ENCODE results near the gene SLC25A21.

SLC25A21 gene

DNA sequence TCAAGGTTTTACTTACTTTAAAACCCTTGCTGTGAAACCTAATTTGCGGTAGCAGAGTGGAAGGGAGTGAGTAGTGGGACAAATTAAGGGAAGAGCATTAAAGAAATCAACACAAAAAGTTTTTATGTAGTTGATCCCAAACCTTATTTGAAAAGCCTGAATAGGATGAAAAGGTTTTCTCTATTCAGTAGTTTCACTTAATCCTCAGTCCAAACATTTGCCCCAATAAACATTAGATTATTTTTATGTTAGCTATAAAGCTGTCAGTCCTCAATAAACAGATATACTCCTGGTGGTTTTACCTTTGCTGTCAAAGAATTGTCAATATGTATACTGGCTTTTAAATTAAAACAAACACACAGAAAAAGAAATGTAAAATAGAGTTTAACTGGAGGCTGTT is 374.8 kb downstream of the SLC25A21 start:
- H4K91ac ChIP-seq (ENCODE audit: low read depth, low read length) = no peak overlapping the region
- H3K4me1 ChIP-seq (ENCODE audit: control insufficient read depth in 1 of 2, insufficient read depth in 2 of 2, low read length in 2 of 2) = no peaks in the 10 kb centered on the region
- H2AK5ac ChIP-seq (ENCODE audit: low read length) = no peak overlapping the region
- H2BK12ac ChIP-seq (ENCODE audit: low read length) = no peak overlapping the region
- no peaks in the 10 kb centered on the region for H3K79me2 ChIP-seq (ENCODE audit: control insufficient read depth, insufficient read depth, low read length, poor library complexity)
- no peak overlapping the region for H2BK5ac ChIP-seq (ENCODE audit: low read depth, low read length, poor library complexity)
- WGBS (ENCODE audit: extremely low coverage, insufficient coverage, insufficient read length) = no CpG with 5 or more reads among the region's 1 CpG
- no peak overlapping the region for H3K9ac ChIP-seq (ENCODE audit: low read length)
- H3K4me3 ChIP-seq (ENCODE audit: low read depth, low read length) = no peak overlapping the region
- H2BK120ac ChIP-seq (ENCODE audit: insufficient read depth, low read length, poor library complexity) = no peak overlapping the region
- H3K14ac ChIP-seq (ENCODE audit: low read length) = no peak overlapping the region
- H4K12ac ChIP-seq (ENCODE audit: low read depth, low read length) = no peak overlapping the region
- H4K8ac ChIP-seq (ENCODE audit: low read depth, low read length) = no peak overlapping the region
- no peaks in the 10 kb centered on the region for H3K27me3 ChIP-seq (ENCODE audit: insufficient read depth, low read length)
- H2AFZ ChIP-seq (ENCODE audit: insufficient read depth, low read length, poor library complexity) = no peak overlapping the region
- no peak overlapping the region for H3K4me2 ChIP-seq (ENCODE audit: low read length)
- no peak overlapping the region for H3K23ac ChIP-seq (ENCODE audit: low read length)
- H3K79me1 ChIP-seq (ENCODE audit: low read length) = no peaks in the 10 kb centered on the region
- no peaks in the 10 kb centered on the region for H3K9me3 ChIP-seq (ENCODE audit: insufficient read depth, low read depth, low read length)
- DNase-seq = no peak
- no peak overlapping the region for H3K18ac ChIP-seq (ENCODE audit: low read length)
- no peak overlapping the region for H3K4ac ChIP-seq (ENCODE audit: low read depth, low read length)
- H3K36me3 ChIP-seq (ENCODE audit: control insufficient read depth in 1 of 2, insufficient read depth in 2 of 2, low read length in 2 of 2) = no peaks in the 10 kb centered on the region
- H3K27ac ChIP-seq (ENCODE audit: low read depth, low read length) = no peak overlapping the region

GRCh38 chr14:36791402-36791801 is 381.0 kb downstream of the SLC25A21 start:
- DNase-seq = no peak
- H3K4me3 ChIP-seq (ENCODE audit: low read depth, low read length) = no peak overlapping the region
- no peak overlapping the region for H3K14ac ChIP-seq (ENCODE audit: low read length)
- no peaks in the 10 kb centered on the region for H3K79me2 ChIP-seq (ENCODE audit: control insufficient read depth, insufficient read depth, low read length, poor library complexity)
- no peak overlapping the region for H4K91ac ChIP-seq (ENCODE audit: low read depth, low read length)
- no peak overlapping the region for H2AK5ac ChIP-seq (ENCODE audit: low read length)
- no peak overlapping the region for H3K4me2 ChIP-seq (ENCODE audit: low read length)
- no peak overlapping the region for H4K8ac ChIP-seq (ENCODE audit: low read depth, low read length)
- no peak overlapping the region for H3K9ac ChIP-seq (ENCODE audit: low read length)
- no peak overlapping the region for H3K23ac ChIP-seq (ENCODE audit: low read length)
- no peaks in the 10 kb centered on the region for H3K36me3 ChIP-seq (ENCODE audit: control insufficient read depth in 1 of 2, insufficient read depth in 2 of 2, low read length in 2 of 2)
- no peaks in the 10 kb centered on the region for H3K27me3 ChIP-seq (ENCODE audit: insufficient read depth, low read length)
- H3K9me3 ChIP-seq (ENCODE audit: insufficient read depth, low read depth, low read length) = no peaks in the 10 kb centered on the region
- no peak overlapping the region for H4K12ac ChIP-seq (ENCODE audit: low read depth, low read length)
- H2BK5ac ChIP-seq (ENCODE audit: low read depth, low read length, poor library complexity) = no peak overlapping the region
- no peak overlapping the region for H3K27ac ChIP-seq (ENCODE audit: low read depth, low read length)
- no peak overlapping the region for H2AFZ ChIP-seq (ENCODE audit: insufficient read depth, low read length, poor library complexity)
- H3K18ac ChIP-seq (ENCODE audit: low read length) = no peak overlapping the region
- H3K79me1 ChIP-seq (ENCODE audit: low read length) = no peaks in the 10 kb centered on the region
- WGBS (ENCODE audit: extremely low coverage, insufficient coverage, insufficient read length) = no CpG with 5 or more reads among the region's 1 CpG
- H3K4me1 ChIP-seq (ENCODE audit: control insufficient read depth in 1 of 2, insufficient read depth in 2 of 2, low read length in 2 of 2) = peaks cover 3 to 4% of the 10 kb centered on the region in 2 experiments
- no peak overlapping the region for H2BK120ac ChIP-seq (ENCODE audit: insufficient read depth, low read length, poor library complexity)
- H2BK12ac ChIP-seq (ENCODE audit: low read length) = no peak overlapping the region
- H3K4ac ChIP-seq (ENCODE audit: low read depth, low read length) = no peak overlapping the region

DNA sequence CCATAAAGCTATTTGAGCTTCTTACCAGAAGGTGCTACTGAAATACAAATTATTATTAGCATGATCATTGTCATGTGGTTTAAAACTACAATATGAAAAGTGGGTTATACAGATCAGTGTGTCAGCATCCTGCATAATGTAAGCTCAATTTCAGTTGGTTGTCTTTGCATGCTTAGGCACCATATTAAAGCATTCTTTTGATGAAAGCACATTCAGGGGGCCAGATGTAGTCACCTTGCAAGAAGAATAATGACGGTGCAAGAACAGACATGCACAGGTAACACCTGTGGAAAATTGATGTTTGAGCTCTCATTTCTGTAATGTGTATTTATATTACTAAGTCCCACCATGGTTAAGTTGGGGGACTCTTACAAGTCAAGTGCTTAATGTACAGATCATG is 386.9 kb downstream of the SLC25A21 start:
- no peak overlapping the region for H2BK5ac ChIP-seq (ENCODE audit: low read depth, low read length, poor library complexity)
- H2BK120ac ChIP-seq (ENCODE audit: insufficient read depth, low read length, poor library complexity) = no peak overlapping the region

DNA sequence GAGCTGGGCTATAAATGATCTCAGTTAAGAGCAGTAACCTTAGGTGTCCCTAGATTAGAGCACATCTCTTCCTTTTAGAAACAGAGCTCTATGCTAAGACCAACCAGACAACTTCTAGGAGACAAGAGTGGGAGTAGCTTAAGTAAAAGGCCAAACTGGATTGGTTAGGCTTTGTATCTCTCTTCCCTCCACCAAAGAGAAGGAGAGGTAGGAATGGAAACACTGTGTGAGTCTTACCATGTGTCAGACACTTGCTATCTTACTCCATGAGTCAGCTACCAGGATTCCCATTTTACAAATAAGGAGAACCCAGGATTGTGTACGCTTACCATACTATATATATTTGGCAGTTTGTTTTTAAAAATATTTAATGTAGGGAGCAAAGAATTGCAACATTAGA is 387.9 kb downstream of the SLC25A21 start:
- no peaks in the 10 kb centered on the region for H3K27me3 ChIP-seq (ENCODE audit: insufficient read depth, low read length)
- H3K9ac ChIP-seq (ENCODE audit: low read length) = no peak overlapping the region
- H4K12ac ChIP-seq (ENCODE audit: low read depth, low read length) = no peak overlapping the region
- no peak overlapping the region for H3K18ac ChIP-seq (ENCODE audit: low read length)
- no peak overlapping the region for H3K23ac ChIP-seq (ENCODE audit: low read length)
- no peak overlapping the region for H3K4ac ChIP-seq (ENCODE audit: low read depth, low read length)
- H3K4me1 ChIP-seq (ENCODE audit: control insufficient read depth in 1 of 2, insufficient read depth in 2 of 2, low read length in 2 of 2) = peaks cover 3 to 4% of the 10 kb centered on the region in 2 experiments
- no peak overlapping the region for H3K4me3 ChIP-seq (ENCODE audit: low read depth, low read length)
- H2AK5ac ChIP-seq (ENCODE audit: low read length) = no peak overlapping the region
- no peaks in the 10 kb centered on the region for H3K9me3 ChIP-seq (ENCODE audit: insufficient read depth, low read depth, low read length)
- no CpG with 5 or more reads among the region's 1 CpG for WGBS (ENCODE audit: extremely low coverage, insufficient coverage, insufficient read length)
- H2BK5ac ChIP-seq (ENCODE audit: low read depth, low read length, poor library complexity) = no peak overlapping the region
- H4K8ac ChIP-seq (ENCODE audit: low read depth, low read length) = no peak overlapping the region
- no peak overlapping the region for H2BK12ac ChIP-seq (ENCODE audit: low read length)
- no peak overlapping the region for H3K4me2 ChIP-seq (ENCODE audit: low read length)
- DNase-seq = no peak
- H3K79me1 ChIP-seq (ENCODE audit: low read length) = no peaks in the 10 kb centered on the region
- H4K91ac ChIP-seq (ENCODE audit: low read depth, low read length) = no peak overlapping the region
- no peak overlapping the region for H3K27ac ChIP-seq (ENCODE audit: low read depth, low read length)
- H3K14ac ChIP-seq (ENCODE audit: low read length) = no peak overlapping the region
- no peak overlapping the region for H2AFZ ChIP-seq (ENCODE audit: insufficient read depth, low read length, poor library complexity)
- no peak overlapping the region for H2BK120ac ChIP-seq (ENCODE audit: insufficient read depth, low read length, poor library complexity)
- H3K79me2 ChIP-seq (ENCODE audit: control insufficient read depth, insufficient read depth, low read length, poor library complexity) = no peaks in the 10 kb centered on the region
- no peaks in the 10 kb centered on the region for H3K36me3 ChIP-seq (ENCODE audit: control insufficient read depth in 1 of 2, insufficient read depth in 2 of 2, low read length in 2 of 2)

More for the DNA sequence above, 386.9 kb downstream of the SLC25A21 start:
- no peak overlapping the region for H2BK12ac ChIP-seq (ENCODE audit: low read length)
- no peak overlapping the region for H3K9ac ChIP-seq (ENCODE audit: low read length)
- H3K9me3 ChIP-seq (ENCODE audit: insufficient read depth, low read depth, low read length) = no peaks in the 10 kb centered on the region
- DNase-seq = no peak
- H3K36me3 ChIP-seq (ENCODE audit: control insufficient read depth in 1 of 2, insufficient read depth in 2 of 2, low read length in 2 of 2) = no peaks in the 10 kb centered on the region
- no peak overlapping the region for H3K14ac ChIP-seq (ENCODE audit: low read length)
- H3K4me2 ChIP-seq (ENCODE audit: low read length) = no peak overlapping the region
- H4K91ac ChIP-seq (ENCODE audit: low read depth, low read length) = no peak overlapping the region
- H3K4me1 ChIP-seq (ENCODE audit: control insufficient read depth in 1 of 2, insufficient read depth in 2 of 2, low read length in 2 of 2) = peaks cover 3 to 4% of the 10 kb centered on the region in 2 experiments
- H3K4ac ChIP-seq (ENCODE audit: low read depth, low read length) = no peak overlapping the region
- H2AK5ac ChIP-seq (ENCODE audit: low read length) = no peak overlapping the region
- H3K27me3 ChIP-seq (ENCODE audit: insufficient read depth, low read length) = no peaks in the 10 kb centered on the region
- no peak overlapping the region for H3K4me3 ChIP-seq (ENCODE audit: low read depth, low read length)
- H4K12ac ChIP-seq (ENCODE audit: low read depth, low read length) = no peak overlapping the region
- H3K79me2 ChIP-seq (ENCODE audit: control insufficient read depth, insufficient read depth, low read length, poor library complexity) = no peaks in the 10 kb centered on the region
- H2AFZ ChIP-seq (ENCODE audit: insufficient read depth, low read length, poor library complexity) = no peak overlapping the region
- no peak overlapping the region for H3K18ac ChIP-seq (ENCODE audit: low read length)
- H3K27ac ChIP-seq (ENCODE audit: low read depth, low read length) = no peak overlapping the region
- no peaks in the 10 kb centered on the region for H3K79me1 ChIP-seq (ENCODE audit: low read length)
- H4K8ac ChIP-seq (ENCODE audit: low read depth, low read length) = no peak overlapping the region
- no CpG with 5 or more reads among the region's 1 CpG for WGBS (ENCODE audit: extremely low coverage, insufficient coverage, insufficient read length)
- H3K23ac ChIP-seq (ENCODE audit: low read length) = no peak overlapping the region
